Measurements from ENCODE around the gene URI1. TPM values are rescaled to one million over a fixed set of nuclear protein-coding genes. Genes with fewer than 3 reads are reported as not detected.

URI1 gene
- total RNA-seq, 1 donor from 2014 or later = 61.7 TPM

- H3K27ac Mint-ChIP-seq = peak overlapping the region; percentile 32
- H3K4me1 Mint-ChIP-seq = peaks cover 37% of the 10 kb centered on the region
Observed at GRCh38 chr19:30003866-30004265, 61.8 kb downstream of the URI1 start.

GRCh38 chr19:30004403-30004802, 62.4 kb downstream of the URI1 start:
- Mint-ChIP-seq H3K4me3 (peak overlapping the region; percentile 1), H3K9me3 (peaks cover 24% of the 10 kb centered on the region), H3K27ac (peak overlapping the region; percentile 32), H3K27me3 (ENCODE audit: low read depth) (no peaks in the 10 kb centered on the region), H3K36me3 (peaks cover 41% of the 10 kb centered on the region), H3K4me1 (peaks cover 37% of the 10 kb centered on the region)
- DNase-seq (ENCODE audit: low spot score in 2 of 2, unreplicated experiment in 2 of 2) = no peak
- TF ChIP-seq CTCF (IDR thresholded peaks at IDR 0.05; ENCODE audit: unreplicated experiment) = no peak

More at GRCh38 chr19:30003866-30004265, 61.8 kb downstream of the URI1 start:
- Mint-ChIP-seq H3K27me3 (ENCODE audit: low read depth) (no peaks in the 10 kb centered on the region), H3K36me3 (peaks cover 41% of the 10 kb centered on the region), H3K4me3 (peak overlapping the region; percentile 0), H3K9me3 (peaks cover 29% of the 10 kb centered on the region)
- no peak for TF ChIP-seq CTCF (IDR thresholded peaks at IDR 0.05; ENCODE audit: unreplicated experiment)
- DNase-seq (ENCODE audit: low spot score in 2 of 2, unreplicated experiment in 2 of 2) = no peak

GRCh38 chr19:30006207-30006606, 64.2 kb downstream of the URI1 start:
- TF ChIP-seq CTCF (IDR thresholded peaks at IDR 0.05; ENCODE audit: unreplicated experiment) = no peak
- H3K27ac Mint-ChIP-seq = no peak overlapping the region
- peaks cover 37% of the 10 kb centered on the region for H3K4me1 Mint-ChIP-seq
- DNase-seq (ENCODE audit: low spot score in 2 of 2, unreplicated experiment in 2 of 2) = no peak
- H3K9me3 Mint-ChIP-seq = peaks cover 6% of the 10 kb centered on the region
- peaks cover 33% of the 10 kb centered on the region for H3K36me3 Mint-ChIP-seq
- no peaks in the 10 kb centered on the region for H3K27me3 Mint-ChIP-seq (ENCODE audit: low read depth)
- no peak overlapping the region for H3K4me3 Mint-ChIP-seq

- Mint-ChIP-seq H3K27ac (no peak overlapping the region), H3K27me3 (ENCODE audit: low read depth) (no peaks in the 10 kb centered on the region), H3K4me3 (no peak overlapping the region), H3K9me3 (no peaks in the 10 kb centered on the region), H3K4me1 (peaks cover 30% of the 10 kb centered on the region), H3K36me3 (peaks cover 30% of the 10 kb centered on the region)
- no peak for DNase-seq (ENCODE audit: low spot score in 2 of 2, unreplicated experiment in 2 of 2)
- no peak for TF ChIP-seq CTCF (IDR thresholded peaks at IDR 0.05; ENCODE audit: unreplicated experiment)
Observed at GRCh38 chr19:30008169-30008568, 66.1 kb downstream of the URI1 start.

- TF ChIP-seq CTCF (IDR thresholded peaks at IDR 0.05; ENCODE audit: unreplicated experiment) = no peak
- no peaks in the 10 kb centered on the region for H3K27me3 Mint-ChIP-seq (ENCODE audit: low read depth)
- H3K36me3 Mint-ChIP-seq = peaks cover 34% of the 10 kb centered on the region
- H3K9me3 Mint-ChIP-seq = no peaks in the 10 kb centered on the region
- no peak for DNase-seq (ENCODE audit: low spot score in 2 of 2, unreplicated experiment in 2 of 2)
- no peak overlapping the region for H3K27ac Mint-ChIP-seq
- no peak overlapping the region for H3K4me3 Mint-ChIP-seq
- H3K4me1 Mint-ChIP-seq = peaks cover 22% of the 10 kb centered on the region
Observed at GRCh38 chr19:30009013-30009412, 67.0 kb downstream of the URI1 start.

- H3K36me3 Mint-ChIP-seq = peaks cover 34% of the 10 kb centered on the region
- H3K4me3 Mint-ChIP-seq = no peak overlapping the region
- TF ChIP-seq CTCF (IDR thresholded peaks at IDR 0.05; ENCODE audit: unreplicated experiment) = no peak
- no peak for DNase-seq (ENCODE audit: low spot score in 2 of 2, unreplicated experiment in 2 of 2)
- H3K9me3 Mint-ChIP-seq = no peaks in the 10 kb centered on the region
- no peak overlapping the region for H3K27ac Mint-ChIP-seq
- H3K27me3 Mint-ChIP-seq (ENCODE audit: low read depth) = no peaks in the 10 kb centered on the region
- H3K4me1 Mint-ChIP-seq = peaks cover 4% of the 10 kb centered on the region
Observed at GRCh38 chr19:30011051-30011578, 69.1 kb downstream of the URI1 start.

Data from mesothelial cell of epicardium (in vitro differentiated cells).